ENCODE measurements around the gene UBXN1. TPM values are rescaled to one million over a fixed set of nuclear protein-coding genes. Genes with fewer than 3 reads are reported as not detected.

UBXN1 gene
- total and polyA plus RNA-seq, 2 donors (not counting 1 experiment from before 2014, with no cell fraction given) = 180 to 193 TPM

DNA sequence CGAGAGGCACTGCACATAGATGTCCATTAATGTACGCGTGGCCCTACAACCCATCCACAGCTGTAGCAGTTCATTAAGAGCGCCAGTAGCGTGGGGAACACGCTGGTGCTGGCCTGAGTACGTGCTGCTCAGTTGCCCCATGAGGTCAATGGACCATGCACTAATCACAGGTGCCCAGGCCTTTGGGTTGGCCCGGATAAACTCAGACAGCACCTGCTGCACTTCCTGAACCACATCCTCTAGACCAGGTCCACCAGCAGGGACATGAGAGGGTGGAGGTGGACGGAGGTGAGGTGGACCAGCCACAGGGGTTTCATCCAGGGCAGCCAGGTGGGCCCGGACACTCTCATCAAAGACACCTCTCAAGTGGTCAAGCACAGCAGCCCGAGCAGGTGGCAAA, 29.4 kb downstream of the UBXN1 start:
- no peak overlapping the region for H3K27ac Mint-ChIP-seq
- Histone ChIP-seq H3K4me1 (ENCODE audit: control insufficient read depth in 2 of 2, insufficient read depth in 2 of 2, low read length in 2 of 2) (peaks cover 28 to 39% of the 10 kb centered on the region in 2 donors), H3K27me3 (replicated peaks in 1 of 4; ENCODE audit: control extremely low read depth in 1 of 4, control insufficient read depth in 3 of 4, insufficient read depth in 4 of 4, low read length in 3 of 4) (no peaks in the 10 kb centered on the region), H3K27ac (ENCODE audit: low read length in 2 of 2) (no peak overlapping the region), H3K4me3 (ENCODE audit: control extremely low read depth in 1 of 5, extremely low read depth in 1 of 5, insufficient read depth in 1 of 5, low read depth in 2 of 5, low read length in 4 of 5) (no peak overlapping the region), H3K36me3 (replicated peaks in 1 of 2; ENCODE audit: control extremely low read depth in 1 of 2, control insufficient read depth in 1 of 2, extremely low read depth in 1 of 2, insufficient read depth in 2 of 2, low read length in 1 of 2) (peaks cover 0 to 28% of the 10 kb centered on the region in 2 experiments), H4K20me1 (ENCODE audit: control insufficient read depth, insufficient read depth, low read length, poor library complexity, severe bottlenecking) (peaks cover 9% of the 10 kb centered on the region), H3K9me3 (ENCODE audit: control extremely low read depth in 1 of 3, control insufficient read depth in 2 of 3, insufficient read depth in 1 of 3, low read length in 2 of 3) (no peaks in the 10 kb centered on the region), H2AFZ (ENCODE audit: insufficient read depth, low read depth, low read length, poor library complexity, severe bottlenecking) (no peak overlapping the region), H3K79me2 (ENCODE audit: control insufficient read depth, insufficient read depth, low read length) (peaks cover 61% of the 10 kb centered on the region), H3K4me2 (replicated peaks; ENCODE audit: low read depth, low read length, poor library complexity, severe bottlenecking) (no peak overlapping the region), H3K9ac (ENCODE audit: low read length) (no peak overlapping the region)
- no peak overlapping the region for H3K4me3 Mint-ChIP-seq
- ATAC-seq (ENCODE audit: low read depth) (no peak), DNase-seq (no peak)
- peaks cover 39% of the 10 kb centered on the region for H3K4me1 Mint-ChIP-seq
- intact Hi-C loops (cut with micrococcal nuclease) = no loop called here
- ChIA-PET POLR2A (interaction anchor here (0.6 kb wide), 1 partner anchor 562 kb away, joined by 5 read pairs; no protein-coding TSS in a partner anchor), CTCF (interaction anchor here (1.0 to 2.0 kb wide), 3 partner anchors 15 to 48 kb away, joined by 3 to 8 read pairs (median 3); partner anchors contain the start of genes C11orf98, CSKMT and MTA2)
- WGBS (ENCODE audit: insufficient coverage) = 90% methylated on average over 11 of the region's 11 CpGs
- H3K27me3 Mint-ChIP-seq = no peaks in the 10 kb centered on the region
- TF ChIP-seq EZH2 (IDR thresholded peaks at IDR 0.05; ENCODE audit: borderline replicate concordance, insufficient read depth, low read depth, low read length, poor library complexity, severe bottlenecking) = no peak
- TF ChIP-seq, protein P1, sequence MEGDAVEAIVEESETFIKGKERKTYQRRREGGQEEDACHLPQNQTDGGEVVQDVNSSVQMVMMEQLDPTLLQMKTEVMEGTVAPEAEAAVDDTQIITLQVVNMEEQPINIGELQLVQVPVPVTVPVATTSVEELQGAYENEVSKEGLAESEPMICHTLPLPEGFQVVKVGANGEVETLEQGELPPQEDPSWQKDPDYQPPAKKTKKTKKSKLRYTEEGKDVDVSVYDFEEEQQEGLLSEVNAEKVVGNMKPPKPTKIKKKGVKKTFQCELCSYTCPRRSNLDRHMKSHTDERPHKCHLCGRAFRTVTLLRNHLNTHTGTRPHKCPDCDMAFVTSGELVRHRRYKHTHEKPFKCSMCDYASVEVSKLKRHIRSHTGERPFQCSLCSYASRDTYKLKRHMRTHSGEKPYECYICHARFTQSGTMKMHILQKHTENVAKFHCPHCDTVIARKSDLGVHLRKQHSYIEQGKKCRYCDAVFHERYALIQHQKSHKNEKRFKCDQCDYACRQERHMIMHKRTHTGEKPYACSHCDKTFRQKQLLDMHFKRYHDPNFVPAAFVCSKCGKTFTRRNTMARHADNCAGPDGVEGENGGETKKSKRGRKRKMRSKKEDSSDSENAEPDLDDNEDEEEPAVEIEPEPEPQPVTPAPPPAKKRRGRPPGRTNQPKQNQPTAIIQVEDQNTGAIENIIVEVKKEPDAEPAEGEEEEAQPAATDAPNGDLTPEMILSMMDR (IDR thresholded peaks at IDR 0.05) = no peak
- no peaks in the 10 kb centered on the region for H3K9me3 Mint-ChIP-seq (ENCODE audit: insufficient read depth)

DNA sequence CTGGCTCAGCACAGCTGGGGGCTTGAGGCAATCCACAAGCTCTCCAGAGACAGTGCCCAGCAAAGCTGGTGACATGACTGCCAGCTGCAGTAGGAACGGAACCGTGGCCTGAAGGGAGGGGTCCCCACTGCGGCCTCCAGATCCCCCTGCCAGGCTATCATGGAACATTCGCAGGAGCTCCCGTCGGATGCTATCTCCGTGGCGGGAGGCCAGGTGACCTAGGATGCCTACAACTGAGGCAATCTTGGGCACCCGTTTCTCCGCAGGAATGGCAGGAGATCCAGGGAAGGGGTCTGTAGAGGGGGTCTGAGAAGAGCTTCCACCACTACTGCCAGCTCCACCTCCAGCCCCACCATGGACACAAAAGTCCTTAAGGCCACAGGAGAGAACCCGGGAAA, 29.9 kb downstream of the UBXN1 start:
- Histone ChIP-seq H3K36me3 (replicated peaks in 1 of 2; ENCODE audit: control extremely low read depth in 1 of 2, control insufficient read depth in 1 of 2, extremely low read depth in 1 of 2, insufficient read depth in 2 of 2, low read length in 1 of 2) (peaks cover 0 to 32% of the 10 kb centered on the region in 2 experiments), H3K9me3 (ENCODE audit: control extremely low read depth in 1 of 3, control insufficient read depth in 2 of 3, insufficient read depth in 1 of 3, low read length in 2 of 3) (no peaks in the 10 kb centered on the region), H3K27me3 (replicated peaks in 1 of 4; ENCODE audit: control extremely low read depth in 1 of 4, control insufficient read depth in 3 of 4, insufficient read depth in 4 of 4, low read length in 3 of 4) (no peaks in the 10 kb centered on the region), H3K4me1 (ENCODE audit: control insufficient read depth in 2 of 2, insufficient read depth in 2 of 2, low read length in 2 of 2) (peaks cover 25 to 34% of the 10 kb centered on the region in 2 donors), H4K20me1 (ENCODE audit: control insufficient read depth, insufficient read depth, low read length, poor library complexity, severe bottlenecking) (peaks cover 9% of the 10 kb centered on the region), H3K4me2 (replicated peaks; ENCODE audit: low read depth, low read length, poor library complexity, severe bottlenecking) (no peak overlapping the region), H3K9ac (ENCODE audit: low read length) (no peak overlapping the region), H3K4me3 (ENCODE audit: control extremely low read depth in 1 of 5, extremely low read depth in 1 of 5, insufficient read depth in 1 of 5, low read depth in 2 of 5, low read length in 4 of 5) (no peak overlapping the region), H3K79me2 (ENCODE audit: control insufficient read depth, insufficient read depth, low read length) (peaks cover 67% of the 10 kb centered on the region), H2AFZ (ENCODE audit: insufficient read depth, low read depth, low read length, poor library complexity, severe bottlenecking) (no peak overlapping the region), H3K27ac (ENCODE audit: low read length in 2 of 2) (no peak overlapping the region)
- H3K27me3 Mint-ChIP-seq = no peaks in the 10 kb centered on the region
- intact Hi-C loops (cut with micrococcal nuclease) = no loop called here
- ChIA-PET POLR2A (interaction anchor here (1.3 kb wide), 1 partner anchor 23 kb away, joined by 6 read pairs; the partner anchor contains the start of genes LBHD1 and UQCC3), CTCF (interaction anchor here (0.9 to 1.5 kb wide), 4 partner anchors 16 to 48 kb away, joined by 3 read pairs; partner anchors contain the start of genes C11orf98, CSKMT and MTA2)
- WGBS (ENCODE audit: insufficient coverage) = 100% methylated on average over 9 of the region's 11 CpGs
- H3K9me3 Mint-ChIP-seq (ENCODE audit: insufficient read depth) = no peaks in the 10 kb centered on the region
- TF ChIP-seq EZH2 (IDR thresholded peaks at IDR 0.05; ENCODE audit: borderline replicate concordance, insufficient read depth, low read depth, low read length, poor library complexity, severe bottlenecking) = no peak
- TF ChIP-seq, protein P1 (IDR thresholded peaks at IDR 0.05) = no peak
- peak overlapping the region; percentile 15 for H3K27ac Mint-ChIP-seq
- ATAC-seq (ENCODE audit: low read depth) = no peak
- DNase-seq = no peak
- no peak overlapping the region for H3K4me3 Mint-ChIP-seq
- peaks cover 37% of the 10 kb centered on the region for H3K4me1 Mint-ChIP-seq

All from B cell (primary cell).